HepG2 (cell line): ENCODE data around the gene TOP2A. TPM values are rescaled to one million over a fixed set of nuclear protein-coding genes. Genes with fewer than 3 reads are reported as not detected.
A peak's percentile ranks its signal among the peaks of the same experiment; 100 is the strongest.

Source experiments
- CBFB ChIP-seq: sonication (generic); formaldehyde crosslinking; IDR thresholded peaks from 2 replicates; pipeline ENCODE4 v1.4.0; 2020; ENCODE audit warnings: missing genetic modification reagents
- CHD2 ChIP-seq: IDR thresholded peaks from 2 replicates; pipeline ENCODE4 v1.6.1; 2011; ENCODE audit warnings: low read depth, low read length, improper control_type of control experiment
- HDAC6 ChIP-seq: fragments of 200-600 bp; sonication (generic); IDR thresholded peaks from 2 replicates; pipeline ENCODE4 v1.7.0; 2017; ENCODE audit warnings: mild to moderate bottlenecking, antibody characterized with exemption, low read length, low read depth
- HMGA1 ChIP-seq: sonication (generic); formaldehyde crosslinking; conservative IDR thresholded peaks from 2 replicates; pipeline ENCODE4 v1.4.0; 2020; ENCODE audit warnings: missing genetic modification reagents
- HOXA9 ChIP-seq: sonication (generic); formaldehyde crosslinking; IDR thresholded peaks from 2 replicates; pipeline ENCODE4 v1.8.1; 2022; ENCODE audit warnings: missing genetic modification reagents, mild to moderate bottlenecking, moderate library complexity, borderline replicate concordance
- IRF2 ChIP-seq: IDR thresholded peaks from 2 replicates; pipeline ENCODE4 v1.6.1; 2018; ENCODE audit warnings: missing genetic modification reagents, missing compliant biosample characterization
- LCORL ChIP-seq, 2 experiments: fragments of 450-650 bp in 1 of 2; sonication (generic) in 1 of 2; formaldehyde crosslinking in 1 of 2; IDR thresholded peaks; 2 replicates each; pipeline versions ENCODE4 v1.5.0 to v1.6.1; 2017 to 2020; ENCODE audit warnings: antibody characterized with exemption in 1 of 2, missing genetic modification reagents in 1 of 2
- MAF1 ChIP-seq: sonication (generic); formaldehyde crosslinking; IDR thresholded peaks from 2 replicates; pipeline ENCODE4 v1.5.0; 2020; ENCODE audit warnings: missing genetic modification reagents, borderline replicate concordance
- MAFF ChIP-seq: IDR thresholded peaks from 2 replicates; pipeline ENCODE4 v1.6.1; 2011; ENCODE audit warnings: low read depth, low read length, improper control_type of control experiment
- MAFG ChIP-seq: sonication (generic); formaldehyde crosslinking; IDR thresholded peaks from 2 replicates; pipeline ENCODE4 v1.5.1; 2020; ENCODE audit warnings: mild to moderate bottlenecking, missing genetic modification reagents
- MATR3 ChIP-seq: sonication (generic); formaldehyde crosslinking; IDR thresholded peaks from 2 replicates; pipeline ENCODE4 v1.4.0; 2020; ENCODE audit warnings: missing genetic modification reagents
- MAX ChIP-seq: IDR thresholded peaks from 2 replicates; pipeline ENCODE4 v1.6.1; 2012; ENCODE audit warnings: inconsistent platforms
- MED13 ChIP-seq: sonication (generic); formaldehyde crosslinking; IDR thresholded peaks from 2 replicates; pipeline ENCODE4 v1.5.0; 2020; ENCODE audit warnings: missing genetic modification reagents
- MIER3 ChIP-seq: IDR thresholded peaks from 2 replicates; pipeline ENCODE4 v1.6.1; 2016; ENCODE audit warnings: missing compliant biosample characterization, borderline replicate concordance
- NR2F6 ChIP-seq, 2 experiments: IDR thresholded peaks; 2 replicates each; pipeline ENCODE4 v1.6.1; 2016; ENCODE audit warnings: antibody characterized with exemption in 1 of 2, mild to moderate bottlenecking in 1 of 2
- NR3C1 ChIP-seq: sonication (generic); formaldehyde crosslinking; IDR thresholded peaks from 2 replicates; pipeline ENCODE4 v1.4.0; 2020; ENCODE audit warnings: missing genetic modification reagents
- PHF21A ChIP-seq: sonication (generic); formaldehyde crosslinking; IDR thresholded peaks from 2 replicates; pipeline ENCODE4 v1.5.0; 2020; ENCODE audit warnings: mild to moderate bottlenecking, missing genetic modification reagents
- RFX3 ChIP-seq: IDR thresholded peaks from 2 replicates; pipeline ENCODE4 v1.6.1; 2016; ENCODE audit warnings: missing biosample characterization, missing genetic modification reagents
- SIX1 ChIP-seq: sonication (generic); formaldehyde crosslinking; IDR thresholded peaks from 2 replicates; pipeline ENCODE4 v1.4.0; 2020; ENCODE audit warnings: missing genetic modification reagents, borderline replicate concordance
- SMARCE1 ChIP-seq: fragments of 450-650 bp; IDR thresholded peaks from 2 replicates; pipeline ENCODE4 v1.6.1; 2017; ENCODE audit warnings: borderline replicate concordance
- UBTF ChIP-seq: sonication (generic); formaldehyde crosslinking; IDR thresholded peaks from 2 replicates; pipeline ENCODE4 v1.4.0; 2020; ENCODE audit warnings: mild to moderate bottlenecking, missing genetic modification reagents
- ZBTB37 ChIP-seq: sonication (generic); formaldehyde crosslinking; IDR thresholded peaks from 2 replicates; pipeline ENCODE4 v1.4.0; 2020; ENCODE audit warnings: mild to moderate bottlenecking, missing genetic modification reagents
- ZFP41 ChIP-seq: sonication (generic); formaldehyde crosslinking; IDR thresholded peaks from 2 replicates; pipeline ENCODE4 v1.4.0; 2020; ENCODE audit warnings: mild to moderate bottlenecking, missing genetic modification reagents, borderline replicate concordance
- ZNF180 ChIP-seq: sonication (generic); formaldehyde crosslinking; IDR thresholded peaks from 2 replicates; pipeline ENCODE4 v1.4.0; 2020; ENCODE audit warnings: low read depth, missing genetic modification reagents, borderline replicate concordance
- ZNF331 ChIP-seq: sonication (generic); formaldehyde crosslinking; IDR thresholded peaks from 2 replicates; pipeline ENCODE4 v1.4.0; 2020; ENCODE audit warnings: missing genetic modification reagents
- ZNF460 ChIP-seq: sonication (generic); formaldehyde crosslinking; IDR thresholded peaks from 2 replicates; pipeline ENCODE4 v1.5.1; 2020; ENCODE audit warnings: missing genetic modification reagents, mild to moderate bottlenecking, borderline replicate concordance
- ZNF484 ChIP-seq: sonication (generic); formaldehyde crosslinking; IDR thresholded peaks from 2 replicates; pipeline ENCODE4 v1.5.1; 2020; ENCODE audit warnings: mild to moderate bottlenecking, low read depth, missing genetic modification reagents, borderline replicate concordance
- ZNF652 ChIP-seq: IDR thresholded peaks from 2 replicates; pipeline ENCODE4 v1.6.1; 2016; ENCODE audit warnings: low read depth, borderline replicate concordance
- polyA plus RNA-seq, 8 experiments: library from polyadenylated mRNA; depleted of rRNA in 3 of 8; stranded (reverse) in 7 of 8; unstranded in 1 of 8; fragments of >200 nt; fragmentation: Illumina TruSeq in 4 of 8; extraction: Trizol in 4 of 8; gene quantifications; 2 replicates each; pipeline versions ENCODE4 v1.2.1 to v1.2.3, GENCODE V29; 2011 to 2016; ENCODE audit warnings: low read depth in 4 of 8, missing spikeins in 1 of 8, mixed read lengths in 1 of 8; ENCODE audit not compliant: insufficient read depth in 1 of 8
- total RNA-seq, 5 experiments: library from RNA; depleted of rRNA; stranded (reverse); fragments of >200 nt; fragmentation: Illumina TruSeq; extraction: Trizol; gene quantifications; 2 replicates each; pipeline ENCODE4 v1.2.3, GENCODE V29; 2016; ENCODE audit warnings: low read depth in 1 of 5

The TOP2A gene
- total and polyA plus RNA-seq, 2 of the 13 experiments (the other 11 are each of a cell fraction or from before 2014, with no cell fraction given): 108 to 327 TPM

GRCh38 chr17:40345994-40346764 is 71.5 kb downstream of the TOP2A start (continued):
- TF ChIP-seq PHF21A (CRISPR knock-in tag) (peak; percentile 20; the same call in 1 of the 2 replicates), UBTF (no peak; the same call in 1 of the 2 replicates), NR2F6 (IDR thresholded peaks at IDR 0.05) (0 out of 2 replicates have a peak, but pooled peaks have one; percentile 8), NR2F6 (CRISPR knock-in tag; IDR thresholded peaks at IDR 0.05) (no peak), MIER3 (CRISPR knock-in tag) (no peak), ZNF331 (no peak), MAFF (no peak), RFX3 (no peak), MAFG (CRISPR knock-in tag) (no peak), IRF2 (CRISPR knock-in tag) (peak; percentile 1; the same call in 1 of the 2 replicates), HDAC6 (no peak), NR3C1 (no peak), ZNF180 (CRISPR knock-in tag) (no peak), MATR3 (no peak), CBFB (CRISPR knock-in tag) (no peak), ZBTB37 (CRISPR knock-in tag) (0 out of 2 replicates have a peak, but pooled peaks have one; percentile 0), MAX (no peak), ZFP41 (0 out of 2 replicates have a peak, but pooled peaks have one; percentile 7), ZNF460 (CRISPR knock-in tag) (no peak), HOXA9 (CRISPR knock-in tag) (no peak), SIX1 (CRISPR knock-in tag) (no peak), CHD2 (no peak), MED13 (CRISPR knock-in tag) (no peak), MAF1 (CRISPR knock-in tag) (no peak), LCORL (IDR thresholded peaks at IDR 0.05) (peak; percentile 34; the same call in 1 of the 2 replicates), LCORL (CRISPR knock-in tag; IDR thresholded peaks at IDR 0.05) (0 out of 2 replicates have a peak, but pooled peaks have one; percentile 37), ZNF484 (CRISPR knock-in tag) (no peak), HMGA1 (CRISPR knock-in tag) (no peak), SMARCE1 (no peak), ZNF652 (CRISPR knock-in tag) (no peak; the same call in 1 of the 2 replicates)
